Measurements from ENCODE around the gene COG7.
"Not testable (repeated sequence)": the region's sequence is repeated elsewhere in the genome, so short reads cannot be mapped to it uniquely, and the experiment has no call there.

- not testable (repeated sequence) for TF ChIP-seq CTCF, EP300 (IDR thresholded peaks at IDR 0.05)
Observed at GRCh38 chr16:23381702-23382101, 71.3 kb downstream of the COG7 start.
